HG03103 (cell line): ENCODE results near the gene RET.
A peak's percentile ranks its signal among the peaks of the same experiment; 100 is the strongest.

ENCODE experiments used
- ATAC-seq: cut with Tn5 transposase; IDR thresholded peaks from one replicate; pipeline ENCODE4 v1.9.1; 2021; ENCODE audit warnings: low read depth; ENCODE audit not compliant: unreplicated experiment

The RET gene

DNA sequence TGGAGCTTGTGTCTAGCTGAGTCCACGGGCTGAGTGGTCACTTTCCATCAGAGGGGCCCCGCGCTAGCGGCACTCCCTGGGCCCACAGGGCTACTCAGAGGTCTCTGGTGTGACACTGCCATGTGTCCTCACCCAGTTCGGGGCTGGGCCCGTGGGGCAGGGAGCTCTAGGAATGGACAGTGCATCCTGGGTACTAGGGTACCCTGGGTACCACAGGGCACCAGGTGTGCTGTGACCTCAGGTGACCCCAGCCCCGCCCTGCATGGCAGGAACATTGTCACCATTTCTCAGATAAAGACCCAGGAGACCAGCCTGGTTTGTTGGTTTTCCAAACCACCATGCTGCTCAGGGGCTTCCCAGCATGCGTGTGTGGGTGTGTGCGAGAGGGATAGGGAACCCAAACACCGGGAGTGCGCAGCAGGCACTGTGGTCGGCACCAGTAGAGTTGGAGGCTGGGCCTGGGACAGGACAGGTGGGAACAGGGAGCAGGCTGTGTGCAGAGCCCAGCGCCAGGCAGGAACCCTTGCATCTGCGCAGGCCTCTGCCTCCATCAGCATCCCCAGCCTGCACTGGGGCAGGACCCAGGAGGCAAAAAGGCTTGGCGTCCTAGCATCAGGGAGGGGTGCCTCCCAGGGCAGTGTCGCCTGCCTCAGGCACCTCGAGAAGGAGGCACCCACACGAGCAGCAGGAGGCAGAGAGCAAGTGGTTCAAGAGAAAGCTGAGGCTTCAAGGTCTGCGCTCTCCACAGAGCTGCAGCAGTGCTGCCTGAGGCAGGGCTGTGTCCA is 42.0 kb downstream of the RET start:
- ATAC-seq, result no peak

- ATAC-seq, result no peak
These were observed 42.7 kb downstream of the RET start for GRCh38 chr10:43119416-43120115.

DNA sequence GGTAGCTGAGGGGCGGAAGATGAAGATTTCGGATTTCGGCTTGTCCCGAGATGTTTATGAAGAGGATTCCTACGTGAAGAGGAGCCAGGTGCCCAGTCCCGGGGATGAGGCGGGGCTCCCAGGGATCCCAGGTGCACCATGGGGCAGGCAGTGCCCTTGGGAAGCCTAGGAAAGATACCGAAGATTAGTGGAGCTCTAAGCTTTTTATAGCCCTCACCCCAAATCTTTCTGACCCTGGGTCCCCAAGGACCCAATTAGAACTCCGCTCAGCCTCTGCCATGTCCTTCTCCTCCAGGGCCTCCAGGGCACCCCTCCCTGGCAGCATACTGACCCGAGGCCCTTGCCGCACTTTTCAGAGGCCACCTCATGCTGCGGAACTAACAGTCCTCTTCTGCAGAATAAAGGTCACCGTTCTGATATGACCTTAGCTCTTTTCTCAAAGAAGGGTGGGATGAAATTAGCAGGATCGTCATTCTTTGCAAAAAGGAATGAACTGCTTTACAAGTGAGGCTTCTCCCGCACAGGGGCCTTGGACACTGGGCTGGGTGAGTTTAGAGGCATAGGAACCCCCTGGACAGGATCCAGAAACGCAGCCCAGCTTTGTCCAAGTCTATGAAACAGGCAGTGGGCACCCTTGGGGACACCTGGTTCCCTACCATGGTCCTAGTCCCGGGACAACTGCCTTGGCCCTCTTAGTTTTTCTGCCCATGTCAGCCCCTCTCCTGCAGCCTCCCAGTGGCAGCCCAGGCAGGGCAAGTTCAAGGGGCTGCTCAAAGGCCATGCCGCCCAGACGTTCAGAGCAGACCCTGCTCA is 43.5 kb downstream of the RET start:
- peak; percentile 10 for ATAC-seq

- peak; percentile 86 for ATAC-seq
These were observed 44.1 kb downstream of the RET start for GRCh38 chr10:43120929-43121314.

- no peak for ATAC-seq
These were observed 44.6 kb downstream of the RET start for GRCh38 chr10:43121444-43121843.

DNA sequence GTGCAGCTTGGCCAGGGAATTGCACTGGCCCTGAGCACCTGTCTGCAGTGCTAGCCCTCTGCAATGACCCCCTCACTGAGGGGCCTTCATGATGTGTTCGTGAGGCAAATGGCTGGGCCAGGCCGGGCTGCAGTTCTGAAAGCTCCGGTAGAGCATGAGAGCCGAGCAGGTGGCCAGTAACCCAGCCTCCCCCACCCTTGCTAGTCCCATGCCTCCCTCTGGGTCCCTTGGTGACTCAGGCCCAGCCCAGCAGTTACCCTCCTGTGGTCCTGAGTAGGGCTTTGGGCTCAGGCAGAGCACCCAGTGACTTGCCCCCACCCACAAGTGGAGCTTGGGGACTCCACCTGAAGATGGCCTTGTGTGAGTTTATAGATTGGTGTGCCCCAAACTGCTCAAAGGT is 45.2 kb downstream of the RET start:
- no peak for ATAC-seq

- ATAC-seq, result no peak
These were observed 46.0 kb downstream of the RET start for GRCh38 chr10:43122826-43123225.

GRCh38 chr10:43123361-43124093 is 46.7 kb downstream of the RET start:
- ATAC-seq, result no peak

DNA sequence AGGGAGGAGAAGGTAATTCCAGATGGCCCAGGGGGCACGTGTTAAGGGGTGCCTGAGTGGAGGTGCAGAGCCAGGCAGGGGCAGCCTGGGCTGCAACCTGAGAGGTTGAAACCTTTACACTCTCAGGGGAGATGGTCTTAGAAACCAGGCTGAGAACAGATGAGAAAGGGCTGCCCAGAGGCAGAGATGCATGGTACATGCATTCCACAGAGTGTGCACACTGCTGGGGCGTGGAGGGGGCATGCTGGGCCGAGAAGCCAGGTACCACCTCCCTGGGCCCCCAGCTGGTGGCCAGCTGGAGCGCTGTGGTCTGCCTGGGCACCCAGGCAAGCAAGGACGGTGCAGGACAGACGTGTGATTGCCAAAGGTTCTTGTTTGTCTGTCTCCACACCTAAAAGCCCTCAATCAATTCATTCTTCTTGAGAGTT is 47.2 kb downstream of the RET start:
- ATAC-seq, result no peak

DNA sequence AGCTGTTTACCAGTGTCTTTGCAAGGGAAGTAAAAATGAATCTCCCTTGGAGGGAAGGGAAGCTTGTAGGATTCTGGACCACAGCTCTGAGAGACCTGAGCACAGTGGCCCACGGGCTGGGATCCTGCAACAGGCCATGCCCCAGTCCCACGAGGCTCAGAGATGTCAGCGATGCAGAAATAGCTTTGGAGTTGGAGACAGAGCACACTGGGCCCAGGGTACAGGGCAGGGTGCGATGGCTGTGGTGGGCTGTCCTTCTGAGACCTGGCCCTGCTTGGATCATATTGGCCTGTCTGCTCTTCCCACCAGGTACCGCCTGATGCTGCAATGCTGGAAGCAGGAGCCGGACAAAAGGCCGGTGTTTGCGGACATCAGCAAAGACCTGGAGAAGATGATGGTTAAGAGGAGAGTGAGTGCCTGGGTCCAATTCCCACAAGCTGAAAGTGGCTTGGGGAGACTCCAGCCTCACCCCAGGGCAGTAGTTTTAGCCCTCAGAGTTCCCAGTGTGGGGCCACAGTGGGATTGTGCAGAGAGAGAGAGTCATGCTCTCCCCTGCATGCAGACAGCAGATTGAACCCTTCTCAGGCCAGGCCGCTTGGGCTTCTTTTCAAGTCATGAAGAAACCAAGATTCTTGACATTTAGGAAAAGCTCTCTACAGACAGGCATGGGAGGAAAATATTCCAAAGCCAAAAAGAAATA is 47.9 kb downstream of the RET start:
- no peak for ATAC-seq

DNA sequence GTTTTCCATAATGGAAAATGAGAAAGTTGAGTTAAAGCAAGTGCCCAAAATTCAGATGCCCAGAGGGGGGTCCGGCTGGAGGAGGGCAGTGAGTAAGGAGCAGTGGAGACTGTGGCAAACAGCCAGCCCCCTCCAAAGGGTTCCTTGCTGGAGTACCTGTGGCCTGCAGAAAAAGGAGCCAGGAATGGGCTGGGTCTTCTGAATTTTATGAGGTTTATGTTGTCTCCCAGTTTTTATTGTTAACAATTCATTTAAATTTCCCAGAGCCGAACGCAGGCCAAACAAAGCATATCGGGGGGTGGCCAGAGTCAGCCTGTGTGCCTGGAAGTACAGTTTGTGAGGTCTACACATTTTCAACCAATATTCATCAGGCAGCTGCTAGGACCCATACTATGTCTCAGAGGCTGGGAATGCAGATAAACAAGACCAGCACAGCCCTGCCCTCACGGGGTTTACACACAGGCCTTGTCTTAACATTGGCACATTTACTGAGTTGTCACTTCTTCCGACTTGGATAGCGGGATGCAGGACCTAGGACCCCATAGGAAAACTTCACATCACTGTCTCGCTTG is 48.5 kb downstream of the RET start:
- ATAC-seq, result no peak

DNA sequence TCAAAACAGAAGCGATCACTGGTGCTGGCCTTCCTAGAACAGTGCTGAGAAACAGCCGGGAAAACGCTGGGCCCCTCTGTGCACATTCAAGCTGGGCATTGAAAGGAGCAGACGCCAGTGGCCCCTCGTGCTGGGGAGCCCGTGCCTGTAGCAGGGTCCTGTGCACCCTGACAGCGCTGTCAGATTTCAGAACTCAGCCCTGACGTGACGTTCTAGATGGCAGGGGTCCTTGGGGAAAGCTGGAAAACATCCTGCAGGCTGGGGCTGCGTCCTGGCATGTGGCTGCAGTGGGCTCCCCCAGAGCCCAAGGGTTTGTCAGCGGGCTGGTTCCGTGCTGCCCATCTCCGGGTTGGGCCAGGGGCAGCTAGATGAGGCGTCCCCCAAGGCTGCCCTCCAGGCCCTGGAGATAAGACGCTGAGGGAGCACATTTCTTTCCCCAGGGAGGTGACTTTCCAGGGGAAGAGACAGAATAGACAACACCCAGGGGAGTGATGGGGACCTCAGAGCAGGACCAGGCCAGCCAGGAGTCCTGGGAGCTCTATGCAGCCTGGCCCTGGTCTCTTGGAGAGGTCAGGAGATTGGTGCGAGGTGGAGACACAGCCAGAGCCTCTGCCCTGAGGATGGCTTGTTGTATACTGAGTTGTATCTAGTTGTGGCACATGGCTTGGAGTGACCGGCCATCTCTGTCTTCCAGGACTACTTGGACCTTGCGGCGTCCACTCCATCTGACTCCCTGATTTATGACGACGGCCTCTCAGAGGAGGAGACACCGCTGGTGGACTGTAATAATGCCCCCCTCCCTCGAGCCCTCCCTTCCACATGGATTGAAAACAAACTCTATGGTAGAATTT is 49.2 kb downstream of the RET start:
- ATAC-seq, result no peak

DNA sequence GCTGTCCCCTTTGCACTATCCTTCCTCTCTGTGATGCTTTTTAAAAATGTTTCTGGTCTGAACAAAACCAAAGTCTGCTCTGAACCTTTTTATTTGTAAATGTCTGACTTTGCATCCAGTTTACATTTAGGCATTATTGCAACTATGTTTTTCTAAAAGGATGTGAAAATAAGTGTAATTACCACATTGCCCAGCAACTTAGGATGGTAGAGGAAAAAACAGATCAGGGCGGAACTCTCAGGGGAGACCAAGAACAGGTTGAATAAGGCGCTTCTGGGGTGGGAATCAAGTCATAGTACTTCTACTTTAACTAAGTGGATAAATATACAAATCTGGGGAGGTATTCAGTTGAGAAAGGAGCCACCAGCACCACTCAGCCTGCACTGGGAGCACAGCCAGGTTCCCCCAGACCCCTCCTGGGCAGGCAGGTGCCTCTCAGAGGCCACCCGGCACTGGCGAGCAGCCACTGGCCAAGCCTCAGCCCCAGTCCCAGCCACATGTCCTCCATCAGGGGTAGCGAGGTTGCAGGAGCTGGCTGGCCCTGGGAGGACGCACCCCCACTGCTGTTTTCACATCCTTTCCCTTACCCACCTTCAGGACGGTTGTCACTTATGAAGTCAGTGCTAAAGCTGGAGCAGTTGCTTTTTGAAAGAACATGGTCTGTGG is 50.0 kb downstream of the RET start:
- peak; percentile 38 for ATAC-seq

- ATAC-seq, result no peak
These were observed 50.6 kb downstream of the RET start for GRCh38 chr10:43127442-43127841.

GRCh38 chr10:43128331-43128730 is 51.5 kb downstream of the RET start:
- no peak for ATAC-seq

GRCh38 chr10:43128958-43129706 is 52.3 kb downstream of the RET start:
- peak; percentile 80 for ATAC-seq

GRCh38 chr10:43130770-43131171 is 53.9 kb downstream of the RET start:
- no peak for ATAC-seq

GRCh38 chr10:43131256-43131655 is 54.4 kb downstream of the RET start:
- no peak for ATAC-seq
